Ovary (tissue), 3 donors: ENCODE data around the gene NCEH1.

Experiments used
- EP300 ChIP-seq: sonication (generic); formaldehyde crosslinking; IDR thresholded peaks from one replicate; pipeline ENCODE4 v1.6.1; 2017; ENCODE audit warnings: antibody characterized with exemption
- TF ChIP-seq, protein P1 (sequence below), 3 donors: fragments of 450-650 bp in 2 of 3; fragments of 200-600 bp in 1 of 3; IDR thresholded peaks; one replicate each; pipeline versions ENCODE4 v1.5.1 to v1.8.0; 2016 to 2022; ENCODE audit warnings: antibody characterized with exemption in 3 of 3, mild to moderate bottlenecking in 1 of 3
- donor health status: DM: no; HTN: no; CAD: no.

DNA sequence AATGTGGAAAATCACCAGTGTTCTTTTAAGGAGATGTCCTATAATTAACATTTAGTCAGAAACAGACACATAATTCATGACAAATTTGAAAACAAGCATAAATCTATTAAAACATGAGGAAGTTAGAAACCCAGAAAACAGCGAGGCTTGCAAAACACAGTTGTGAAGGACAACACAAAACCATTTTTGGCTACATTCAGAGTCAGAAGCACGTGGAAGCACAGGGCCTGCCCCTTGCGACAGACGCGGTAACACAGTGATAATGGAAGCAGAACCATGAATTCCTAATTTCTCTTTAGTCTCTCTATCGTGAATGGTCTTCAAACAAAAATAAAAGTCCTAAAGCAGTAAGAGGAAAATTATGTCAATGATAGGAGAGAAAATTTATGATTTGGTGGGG lies 12.2 kb downstream of the NCEH1 start:
- TF ChIP-seq EP300 = no peak
- TF ChIP-seq, protein P1, sequence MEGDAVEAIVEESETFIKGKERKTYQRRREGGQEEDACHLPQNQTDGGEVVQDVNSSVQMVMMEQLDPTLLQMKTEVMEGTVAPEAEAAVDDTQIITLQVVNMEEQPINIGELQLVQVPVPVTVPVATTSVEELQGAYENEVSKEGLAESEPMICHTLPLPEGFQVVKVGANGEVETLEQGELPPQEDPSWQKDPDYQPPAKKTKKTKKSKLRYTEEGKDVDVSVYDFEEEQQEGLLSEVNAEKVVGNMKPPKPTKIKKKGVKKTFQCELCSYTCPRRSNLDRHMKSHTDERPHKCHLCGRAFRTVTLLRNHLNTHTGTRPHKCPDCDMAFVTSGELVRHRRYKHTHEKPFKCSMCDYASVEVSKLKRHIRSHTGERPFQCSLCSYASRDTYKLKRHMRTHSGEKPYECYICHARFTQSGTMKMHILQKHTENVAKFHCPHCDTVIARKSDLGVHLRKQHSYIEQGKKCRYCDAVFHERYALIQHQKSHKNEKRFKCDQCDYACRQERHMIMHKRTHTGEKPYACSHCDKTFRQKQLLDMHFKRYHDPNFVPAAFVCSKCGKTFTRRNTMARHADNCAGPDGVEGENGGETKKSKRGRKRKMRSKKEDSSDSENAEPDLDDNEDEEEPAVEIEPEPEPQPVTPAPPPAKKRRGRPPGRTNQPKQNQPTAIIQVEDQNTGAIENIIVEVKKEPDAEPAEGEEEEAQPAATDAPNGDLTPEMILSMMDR (IDR thresholded peaks at IDR 0.05) = no peak
